Measurements from ENCODE around the gene ZNF774. TPM values are rescaled to one million over a fixed set of nuclear protein-coding genes. Genes with fewer than 3 reads are reported as not detected.
"Not testable (repeated sequence)": the region's sequence is repeated elsewhere in the genome, so short reads cannot be mapped to it uniquely, and the experiment has no call there.

The ZNF774 gene
- total RNA-seq, result 7.4 to 10.0 TPM (median 8.0 TPM) in 3 replicates

- Mint-ChIP-seq H3K9me3 (peaks cover 4% of the 10 kb centered on the region), H3K4me1 (peaks cover 22% of the 10 kb centered on the region), H3K27ac (peak within 1 kb of the TSS; percentile 90), H3K4me3 (peak within 1 kb of the TSS; percentile 90), H3K27me3 (ENCODE audit: low read depth) (no peaks in the 10 kb centered on the region), H3K36me3 (no peaks in the 10 kb centered on the region)
- TF ChIP-seq CTCF (IDR thresholded peaks at IDR 0.05; ENCODE audit: unreplicated experiment), result no peak
- DNase-seq (ENCODE audit: low spot score in 2 of 2, unreplicated experiment in 2 of 2), result peak; percentile 76 to 88
Observed at GRCh38 chr15:90352107-90352893, at the start of gene ZNF774. Gene ZNF774, plus strand, starts transcription at chr15:90352284. Its CDS starts 2,377 bp downstream, at chr15:90354661.

GRCh38 chr15:90305355-90305754, 46.7 kb upstream of the ZNF774 start:
- not testable (repeated sequence) for H3K9me3 Mint-ChIP-seq; H3K4me3 Mint-ChIP-seq; H3K4me1 Mint-ChIP-seq; H3K27ac Mint-ChIP-seq; H3K27me3 Mint-ChIP-seq (ENCODE audit: low read depth); H3K36me3 Mint-ChIP-seq; DNase-seq (ENCODE audit: low spot score in 2 of 2, unreplicated experiment in 2 of 2)

- no peaks in the 10 kb centered on the region for H3K9me3 Mint-ChIP-seq
- H3K27ac Mint-ChIP-seq, result peak overlapping the region; percentile 7
- H3K4me1 Mint-ChIP-seq, result peaks cover 5% of the 10 kb centered on the region
- H3K4me3 Mint-ChIP-seq, result no peak overlapping the region
- H3K36me3 Mint-ChIP-seq, result no peaks in the 10 kb centered on the region
- no peak for DNase-seq (ENCODE audit: low spot score in 2 of 2, unreplicated experiment in 2 of 2)
- TF ChIP-seq CTCF (IDR thresholded peaks at IDR 0.05; ENCODE audit: unreplicated experiment), result no peak
- no peaks in the 10 kb centered on the region for H3K27me3 Mint-ChIP-seq (ENCODE audit: low read depth)
Observed at GRCh38 chr15:90305932-90306331, 46.2 kb upstream of the ZNF774 start.

- TF ChIP-seq CTCF (IDR thresholded peaks at IDR 0.05; ENCODE audit: unreplicated experiment), result no peak
- H3K27ac Mint-ChIP-seq, result no peak overlapping the region
- no peak overlapping the region for H3K4me3 Mint-ChIP-seq
- H3K27me3 Mint-ChIP-seq (ENCODE audit: low read depth), result no peaks in the 10 kb centered on the region
- H3K9me3 Mint-ChIP-seq, result no peaks in the 10 kb centered on the region
- no peaks in the 10 kb centered on the region for H3K36me3 Mint-ChIP-seq
- H3K4me1 Mint-ChIP-seq, result peaks cover 5% of the 10 kb centered on the region
- DNase-seq (ENCODE audit: low spot score in 2 of 2, unreplicated experiment in 2 of 2), result no peak
Observed at GRCh38 chr15:90306560-90306959, 45.5 kb upstream of the ZNF774 start.

GRCh38 chr15:90307661-90308060, 44.4 kb upstream of the ZNF774 start:
- H3K36me3 Mint-ChIP-seq, result no peaks in the 10 kb centered on the region
- H3K9me3 Mint-ChIP-seq, result no peaks in the 10 kb centered on the region
- no peak for TF ChIP-seq CTCF (IDR thresholded peaks at IDR 0.05; ENCODE audit: unreplicated experiment)
- no peak overlapping the region for H3K4me3 Mint-ChIP-seq
- H3K27me3 Mint-ChIP-seq (ENCODE audit: low read depth), result no peaks in the 10 kb centered on the region
- no peak for DNase-seq (ENCODE audit: low spot score in 2 of 2, unreplicated experiment in 2 of 2)
- H3K27ac Mint-ChIP-seq, result no peak overlapping the region
- peaks cover 5% of the 10 kb centered on the region for H3K4me1 Mint-ChIP-seq

- no peak for DNase-seq (ENCODE audit: low spot score in 2 of 2, unreplicated experiment in 2 of 2)
- no peaks in the 10 kb centered on the region for H3K36me3 Mint-ChIP-seq
- no peak for TF ChIP-seq CTCF (IDR thresholded peaks at IDR 0.05; ENCODE audit: unreplicated experiment)
- no peak overlapping the region for H3K27ac Mint-ChIP-seq
- H3K4me3 Mint-ChIP-seq, result no peak overlapping the region
- no peaks in the 10 kb centered on the region for H3K9me3 Mint-ChIP-seq
- H3K4me1 Mint-ChIP-seq, result peaks cover 5% of the 10 kb centered on the region
- H3K27me3 Mint-ChIP-seq (ENCODE audit: low read depth), result no peaks in the 10 kb centered on the region
Observed at GRCh38 chr15:90309020-90309419, 43.1 kb upstream of the ZNF774 start.

All from mesothelial cell of epicardium (in vitro differentiated cells).